Calu3 (cell line): Measurements from ENCODE around the gene MYBPC1. TPM values are rescaled to one million over a fixed set of nuclear protein-coding genes. Genes with fewer than 3 reads are reported as not detected.

Source experiments
- BruUV-seq: library from RNA; stranded (reverse); fragments of 400-500 nt; replicated peaks from 2 replicates; lab custom pipeline; 2021; lab: Mats Ljungman, UMichigan
- CTCF ChIA-PET: fragments of 300-600 bp; sonication (Branson Sonifier 250); formaldehyde crosslinking; loops from one replicate; lab custom pipeline; 2022; ENCODE audit warnings: antibody characterized with exemption; lab: Charles Lee
- DNase-seq: peaks from one replicate; pipeline ENCODE4 v3.0.0; 2022
- H3K27ac Mint-ChIP-seq: one replicate; pipeline ENCODE4 v1.8.0; 2022; ENCODE audit warnings: mixed read lengths; ENCODE audit not compliant: unreplicated experiment
- H3K27me3 Mint-ChIP-seq: one replicate; pipeline ENCODE4 v1.8.0; 2022; ENCODE audit warnings: mixed read lengths; ENCODE audit not compliant: unreplicated experiment
- H3K36me3 Mint-ChIP-seq: one replicate; pipeline ENCODE4 v1.8.0; 2022; ENCODE audit warnings: mild to moderate bottlenecking, moderate library complexity, mixed read lengths; ENCODE audit not compliant: insufficient read depth, unreplicated experiment
- H3K4me1 Mint-ChIP-seq: one replicate; pipeline ENCODE4 v1.8.0; 2022; ENCODE audit warnings: mild to moderate bottlenecking, low read depth, mixed read lengths; ENCODE audit not compliant: unreplicated experiment
- H3K4me3 Mint-ChIP-seq: one replicate; pipeline ENCODE4 v1.8.0; 2022; ENCODE audit warnings: mild to moderate bottlenecking, low read depth, moderate library complexity, mixed read lengths; ENCODE audit not compliant: unreplicated experiment
- H3K9me3 Mint-ChIP-seq: one replicate; pipeline ENCODE4 v1.8.0; 2022; ENCODE audit warnings: low read depth, mixed read lengths; ENCODE audit not compliant: unreplicated experiment
- intact Hi-C: fragments of 100-400 bp; cut with micrococcal nuclease; formaldehyde crosslinking; loops from one replicate; pipeline ENCODE4 v1.10.0; 2022; ENCODE audit not compliant: unreplicated experiment
- total RNA-seq: library from RNA; stranded (reverse); gene quantifications from 2 replicates; pipeline ENCODE4 v1.2.3, GENCODE V29; 2022
- TF ChIP-seq, protein P1 (sequence below): fragments of 200-600 bp; IDR thresholded peaks from one replicate; pipeline ENCODE4 v1.8.0; 2022; ENCODE audit warnings: antibody characterized with exemption; ENCODE audit not compliant: unreplicated experiment

The MYBPC1 gene
- total RNA-seq, 1 experiment from 2014 or later: not detected

- H3K36me3 Mint-ChIP-seq: no peaks in the 10 kb centered on the region
- H3K9me3 Mint-ChIP-seq: no peaks in the 10 kb centered on the region
- TF ChIP-seq, protein P1, sequence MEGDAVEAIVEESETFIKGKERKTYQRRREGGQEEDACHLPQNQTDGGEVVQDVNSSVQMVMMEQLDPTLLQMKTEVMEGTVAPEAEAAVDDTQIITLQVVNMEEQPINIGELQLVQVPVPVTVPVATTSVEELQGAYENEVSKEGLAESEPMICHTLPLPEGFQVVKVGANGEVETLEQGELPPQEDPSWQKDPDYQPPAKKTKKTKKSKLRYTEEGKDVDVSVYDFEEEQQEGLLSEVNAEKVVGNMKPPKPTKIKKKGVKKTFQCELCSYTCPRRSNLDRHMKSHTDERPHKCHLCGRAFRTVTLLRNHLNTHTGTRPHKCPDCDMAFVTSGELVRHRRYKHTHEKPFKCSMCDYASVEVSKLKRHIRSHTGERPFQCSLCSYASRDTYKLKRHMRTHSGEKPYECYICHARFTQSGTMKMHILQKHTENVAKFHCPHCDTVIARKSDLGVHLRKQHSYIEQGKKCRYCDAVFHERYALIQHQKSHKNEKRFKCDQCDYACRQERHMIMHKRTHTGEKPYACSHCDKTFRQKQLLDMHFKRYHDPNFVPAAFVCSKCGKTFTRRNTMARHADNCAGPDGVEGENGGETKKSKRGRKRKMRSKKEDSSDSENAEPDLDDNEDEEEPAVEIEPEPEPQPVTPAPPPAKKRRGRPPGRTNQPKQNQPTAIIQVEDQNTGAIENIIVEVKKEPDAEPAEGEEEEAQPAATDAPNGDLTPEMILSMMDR: no peak
- no peak overlapping the region for H3K4me3 Mint-ChIP-seq
- intact Hi-C loops: no loop called here
- no peak overlapping the region for H3K27ac Mint-ChIP-seq
- no peak for DNase-seq
- BruUV-seq: no TSS peak
- H3K27me3 Mint-ChIP-seq: no peaks in the 10 kb centered on the region
- no peaks in the 10 kb centered on the region for H3K4me1 Mint-ChIP-seq
- CTCF ChIA-PET: no interaction called here
These were observed 33.9 kb downstream of the MYBPC1 start for GRCh38 chr12:101628676-101629075.

DNA sequence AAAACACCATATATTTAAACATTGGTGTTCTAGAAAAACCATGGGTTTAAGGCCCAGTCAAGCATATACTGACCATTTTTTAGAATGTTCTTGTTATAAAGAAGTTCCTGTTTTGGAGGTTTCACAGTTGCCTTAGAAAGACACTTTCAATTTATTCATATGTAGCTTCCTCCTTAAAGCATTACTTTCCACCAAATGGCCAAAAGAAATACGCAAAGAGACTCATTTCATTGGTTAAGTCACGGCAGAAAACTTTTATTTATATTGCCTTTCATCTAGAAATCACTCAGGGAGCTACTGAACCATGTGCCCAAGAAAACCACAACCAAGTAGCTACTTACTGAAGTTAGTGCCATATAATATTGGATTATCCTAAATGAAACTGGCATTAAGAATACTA lies 40.0 kb downstream of the MYBPC1 start:
- TF ChIP-seq, protein P1: no peak
- intact Hi-C loops: no loop called here
- H3K36me3 Mint-ChIP-seq: no peaks in the 10 kb centered on the region
- no TSS peak for BruUV-seq
- CTCF ChIA-PET: interaction anchor here (0.9 kb wide), 1 partner anchor 19 kb away, joined by 4 read pairs; no protein-coding TSS in a partner anchor
- DNase-seq: no peak
- no peak overlapping the region for H3K4me3 Mint-ChIP-seq
- no peak overlapping the region for H3K27ac Mint-ChIP-seq
- no peaks in the 10 kb centered on the region for H3K27me3 Mint-ChIP-seq
- H3K4me1 Mint-ChIP-seq: peaks cover 9% of the 10 kb centered on the region
- no peaks in the 10 kb centered on the region for H3K9me3 Mint-ChIP-seq

DNA sequence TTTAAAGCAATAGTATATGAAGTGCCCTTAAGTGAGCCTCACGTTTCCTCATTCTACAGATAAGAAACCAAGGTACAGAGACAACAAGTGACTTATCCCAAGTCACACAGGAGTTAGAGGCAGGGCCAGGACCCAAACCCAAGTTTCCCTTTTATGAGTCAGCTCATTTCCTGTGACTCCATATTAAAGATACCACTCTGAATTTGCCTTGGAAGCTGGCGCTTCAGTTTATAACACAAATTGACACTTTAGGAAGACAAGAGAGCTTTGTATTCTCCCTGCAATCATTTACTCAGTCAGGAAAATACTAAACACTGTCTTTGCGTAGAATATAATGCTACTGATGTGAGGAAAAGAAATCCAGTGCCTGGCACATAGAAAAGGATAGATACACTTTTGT lies 43.2 kb downstream of the MYBPC1 start:
- DNase-seq: no peak
- no peak overlapping the region for H3K4me3 Mint-ChIP-seq
- BruUV-seq: no TSS peak
- no peaks in the 10 kb centered on the region for H3K27me3 Mint-ChIP-seq
- peaks cover 7% of the 10 kb centered on the region for H3K36me3 Mint-ChIP-seq
- CTCF ChIA-PET: no interaction called here
- H3K4me1 Mint-ChIP-seq: peaks cover 20% of the 10 kb centered on the region
- intact Hi-C loops: no loop called here
- TF ChIP-seq, protein P1: no peak
- no peaks in the 10 kb centered on the region for H3K9me3 Mint-ChIP-seq
- no peak overlapping the region for H3K27ac Mint-ChIP-seq

DNA sequence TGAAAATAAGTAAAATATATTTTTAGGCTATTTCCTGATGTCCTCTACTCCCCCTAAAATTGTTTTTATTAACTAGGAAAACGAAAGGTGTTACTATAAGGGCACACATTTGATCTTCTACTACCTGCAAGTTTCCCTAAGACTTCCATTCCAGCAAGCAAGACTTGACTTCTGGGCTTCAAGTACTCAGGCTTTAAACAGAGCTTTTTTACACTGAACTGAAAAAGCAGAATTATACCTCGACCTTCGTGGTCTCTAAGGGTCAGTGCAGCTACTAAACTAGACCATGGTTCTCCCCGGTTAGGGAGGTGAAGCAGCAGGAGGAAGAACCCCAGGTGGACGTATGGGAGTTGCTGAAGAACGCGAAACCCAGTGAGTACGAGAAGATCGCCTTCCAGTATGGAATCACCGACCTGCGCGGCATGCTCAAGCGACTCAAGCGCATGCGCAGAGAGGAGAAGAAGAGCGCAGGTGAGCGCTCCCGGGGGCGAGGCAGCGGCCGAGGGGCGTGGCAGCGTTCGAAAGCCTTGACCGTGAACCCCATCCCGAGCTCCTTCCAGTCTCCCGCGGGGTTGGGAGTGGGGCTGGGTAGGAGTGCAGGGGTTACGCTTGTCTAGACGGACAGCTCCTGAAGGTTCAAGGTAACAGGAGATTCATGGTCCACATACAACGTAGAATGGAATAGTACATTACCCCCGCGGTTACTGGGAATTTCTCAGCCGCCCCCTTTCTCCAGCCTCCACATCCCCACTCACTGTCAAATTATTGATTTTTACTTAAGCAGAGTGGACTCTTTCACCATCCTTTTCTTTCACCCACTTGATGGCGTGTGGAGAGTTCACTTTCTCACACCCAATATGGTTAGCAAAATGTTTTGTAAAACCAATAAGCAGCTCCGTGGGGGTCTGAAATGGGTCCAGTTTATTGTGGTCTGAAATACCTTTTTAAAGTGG lies 47.6 kb downstream of the MYBPC1 start:
- DNase-seq: peak; percentile 68
- intact Hi-C loops: no loop called here
- Mint-ChIP-seq H3K36me3 (peaks cover 7% of the 10 kb centered on the region), H3K4me3 (peak overlapping the region; percentile 83), H3K27ac (peak overlapping the region; percentile 78), H3K27me3 (no peaks in the 10 kb centered on the region), H3K9me3 (no peaks in the 10 kb centered on the region), H3K4me1 (peaks cover 23% of the 10 kb centered on the region)
- BruUV-seq: no TSS peak
- CTCF ChIA-PET: interaction anchor here (0.7 to 0.9 kb wide), 2 partner anchors 17 to 27 kb away, joined by 3 read pairs; no protein-coding TSS in a partner anchor
- TF ChIP-seq, protein P1: no peak
